ENCODE measurements around the gene CFL1.

CFL1 gene

GRCh38 chr11:65869643-65870306, 11.8 kb upstream of the CFL1 start:
- no peak for DNase-seq

DNA sequence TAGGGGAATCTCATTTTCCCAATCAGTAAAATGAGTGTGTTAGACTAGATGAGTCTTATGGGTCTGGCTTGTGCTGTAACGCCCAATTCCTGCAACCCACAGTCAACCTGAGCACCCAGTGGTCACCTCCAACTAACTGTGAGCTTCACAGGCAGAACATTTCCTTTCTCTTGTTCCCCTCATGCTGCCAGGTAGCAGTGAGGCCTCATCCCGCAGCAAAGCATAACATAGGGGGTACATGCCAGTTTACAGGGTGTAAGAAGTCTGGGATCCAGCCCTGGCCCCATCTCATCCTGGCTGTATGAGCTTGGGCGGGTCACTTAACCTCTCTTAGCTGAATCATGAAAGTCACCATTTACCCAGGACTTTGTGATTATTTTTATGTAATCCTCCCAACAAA, 10.9 kb upstream of the CFL1 start:
- no peak for DNase-seq

DNA sequence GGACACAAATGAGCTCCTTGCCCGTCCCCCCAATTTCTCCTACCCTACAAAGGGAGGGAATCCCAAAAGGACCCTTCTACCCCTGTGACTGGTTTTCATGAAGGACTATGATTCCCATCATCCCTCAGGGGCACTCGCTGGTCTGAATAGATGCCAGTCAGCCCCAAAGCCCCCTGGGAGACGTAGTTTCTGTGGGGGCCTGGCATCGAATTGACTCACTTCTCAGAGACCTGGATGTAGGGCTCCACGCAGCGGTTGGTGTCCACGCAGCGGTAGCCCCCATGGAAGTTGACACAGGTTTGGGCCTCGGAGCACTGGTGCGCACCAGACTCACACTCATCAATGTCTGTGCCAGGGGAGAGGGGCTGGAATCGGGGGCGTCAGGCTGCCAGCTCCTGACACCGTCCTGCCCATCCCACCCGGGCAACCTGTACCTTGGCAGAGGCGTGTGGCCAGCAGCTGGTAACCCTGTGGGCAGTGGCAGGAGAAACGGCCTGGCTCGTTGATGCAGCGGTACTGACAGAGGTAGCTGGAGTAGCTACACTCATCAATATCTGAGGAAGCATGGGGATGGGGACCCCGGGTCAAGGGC, 10.2 kb upstream of the CFL1 start:
- DNase-seq: no peak

GRCh38 chr11:65867284-65868071, 9.5 kb upstream of the CFL1 start:
- no peak for DNase-seq

- no peak for DNase-seq
These were observed 8.7 kb upstream of the CFL1 start for GRCh38 chr11:65866509-65867283.

DNA sequence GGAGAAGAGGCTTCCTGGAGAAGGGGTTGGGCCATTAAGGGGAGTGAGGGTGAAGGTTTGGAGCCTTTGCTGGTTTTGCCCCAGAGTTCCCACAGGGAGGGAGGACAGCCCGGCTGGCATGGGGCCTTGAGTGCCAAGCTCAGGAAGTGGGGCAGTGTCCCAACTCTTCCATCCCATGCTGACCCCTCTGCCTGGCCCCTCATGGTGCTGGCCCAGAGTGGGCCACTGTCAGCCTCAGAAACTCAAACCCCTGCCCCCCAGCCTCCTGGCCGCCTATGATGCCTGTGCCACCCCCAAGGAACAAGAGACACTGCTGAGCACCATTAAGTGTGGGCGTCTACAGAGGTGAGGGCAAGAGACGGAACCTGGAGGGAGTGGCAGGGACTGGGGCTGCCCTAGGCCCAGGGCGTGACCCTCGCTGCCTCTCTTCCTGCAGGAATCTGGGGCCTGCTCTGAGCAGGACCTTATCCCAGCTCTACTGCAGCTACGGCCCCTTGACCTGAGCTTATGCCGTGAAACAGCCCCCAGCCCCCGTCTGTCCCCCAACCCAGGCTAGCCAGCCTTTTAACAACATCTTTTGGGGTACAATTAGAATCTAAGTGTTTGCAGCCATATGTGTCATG, 7.7 kb upstream of the CFL1 start:
- DNase-seq: no peak

GRCh38 chr11:65864706-65865471, 6.9 kb upstream of the CFL1 start:
- no peak for DNase-seq

DNA sequence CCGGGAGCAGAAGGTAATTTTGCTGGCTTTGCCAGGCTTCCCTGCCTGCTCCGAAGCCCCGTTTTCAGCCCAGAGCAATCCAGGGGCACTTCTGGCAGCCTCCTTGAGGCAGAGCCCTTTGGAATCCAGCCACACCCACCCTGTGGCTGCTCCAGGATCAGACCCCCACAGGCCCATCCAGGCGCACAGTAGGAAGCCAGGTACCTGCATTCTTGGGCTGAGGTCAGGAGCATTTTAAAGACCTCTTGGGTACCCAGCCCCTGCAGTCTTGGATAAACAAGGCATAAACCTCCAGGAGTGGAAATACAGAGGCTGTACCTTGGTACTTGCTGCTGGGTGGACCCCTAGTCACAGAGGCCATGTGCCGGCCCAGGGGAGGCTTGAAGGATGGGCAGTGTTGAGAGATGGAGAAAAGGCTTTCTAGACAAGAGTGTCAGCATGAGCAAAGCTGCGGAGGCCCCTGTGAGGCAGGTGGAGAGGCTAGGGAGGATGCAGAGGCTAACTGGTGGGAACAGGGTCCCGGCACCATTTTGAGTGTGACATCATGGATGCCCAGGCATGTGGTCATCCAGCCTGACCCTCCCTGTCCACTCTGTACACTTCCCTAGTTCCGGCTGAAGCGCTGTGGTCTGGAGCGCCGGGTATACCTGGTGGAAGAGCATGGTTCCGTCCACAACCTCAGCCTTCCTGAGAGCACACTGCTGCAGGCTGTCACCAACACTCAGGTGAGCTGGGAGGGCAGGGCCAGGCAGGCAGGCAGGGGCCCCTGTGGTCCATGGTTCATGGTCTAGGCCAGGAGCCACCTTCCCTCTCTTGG, 6.1 kb upstream of the CFL1 start:
- DNase-seq: peak; percentile 2

- peak; percentile 1 for DNase-seq
These were observed 5.2 kb upstream of the CFL1 start for GRCh38 chr11:65862941-65863888.

- peak; percentile 1 for DNase-seq
These were observed 4.3 kb upstream of the CFL1 start for GRCh38 chr11:65862191-65862735.

DNA sequence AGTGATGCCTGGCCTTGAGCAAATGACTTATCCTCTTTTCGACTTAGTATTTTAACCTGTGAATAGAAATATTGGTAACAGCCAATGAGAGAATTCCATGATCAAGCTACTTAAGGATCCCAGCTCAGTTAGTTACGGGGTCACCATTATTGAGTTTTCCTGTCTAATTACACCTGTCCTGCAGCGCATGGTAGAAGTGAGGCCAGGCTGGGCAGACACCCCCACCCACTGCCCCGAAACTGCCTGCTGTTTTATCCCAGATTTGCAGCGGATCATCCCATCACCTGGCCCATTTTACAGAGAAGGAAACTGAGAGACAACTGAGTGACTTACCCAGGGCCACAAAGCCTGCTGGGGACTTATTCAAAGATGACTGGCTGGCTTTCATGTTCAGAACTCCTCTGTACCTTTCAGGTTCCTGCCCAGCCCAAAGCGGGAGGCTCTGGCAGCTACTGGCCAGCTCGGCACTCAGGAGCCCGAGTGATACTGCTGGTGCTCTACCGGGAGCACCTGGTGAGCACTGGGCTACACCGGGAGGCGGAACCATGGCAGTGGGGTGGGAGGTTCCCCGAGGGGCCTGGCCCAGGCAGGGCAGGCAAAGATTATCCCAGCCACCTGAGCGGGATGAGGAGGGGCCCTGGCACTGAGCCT, 3.7 kb upstream of the CFL1 start:
- peak; percentile 2 for DNase-seq

GRCh38 chr11:65861165-65861505, 3.2 kb upstream of the CFL1 start:
- no peak for DNase-seq

- peak; percentile 99 for DNase-seq
These were observed 2.5 kb upstream of the CFL1 start, which contains the start of gene MUS81 for GRCh38 chr11:65860278-65861164. TSS of gene MUS81 (plus strand) at chr11:65860433. CDS start at chr11:65860754, 321 bp downstream.

DNA sequence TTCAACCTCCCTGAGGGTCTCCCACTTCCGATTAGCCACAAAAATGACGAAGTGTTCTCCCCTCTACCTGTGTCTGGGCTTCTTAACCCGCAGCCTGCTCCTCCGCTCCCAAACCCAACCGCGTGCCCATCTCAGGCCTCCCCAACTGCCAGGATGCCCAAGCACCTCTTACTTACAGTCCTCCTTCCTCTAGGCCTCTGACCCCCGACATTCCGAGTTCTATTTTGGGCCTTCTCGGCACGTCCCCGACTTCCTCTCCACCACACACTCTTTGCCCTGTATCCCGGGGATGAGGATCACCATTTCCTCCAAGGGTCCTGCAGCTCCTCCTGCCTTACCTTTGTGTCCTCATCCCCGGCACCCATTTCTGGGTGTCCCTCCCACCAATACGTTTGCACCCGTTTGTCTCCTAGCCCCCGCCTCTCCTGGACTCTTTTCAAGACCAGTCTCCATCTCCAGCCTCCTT, 1.9 kb upstream of the CFL1 start:
- no peak for DNase-seq

GRCh38 chr11:65859095-65859811, 1.3 kb upstream of the CFL1 start:
- DNase-seq: peak; percentile 100

DNA sequence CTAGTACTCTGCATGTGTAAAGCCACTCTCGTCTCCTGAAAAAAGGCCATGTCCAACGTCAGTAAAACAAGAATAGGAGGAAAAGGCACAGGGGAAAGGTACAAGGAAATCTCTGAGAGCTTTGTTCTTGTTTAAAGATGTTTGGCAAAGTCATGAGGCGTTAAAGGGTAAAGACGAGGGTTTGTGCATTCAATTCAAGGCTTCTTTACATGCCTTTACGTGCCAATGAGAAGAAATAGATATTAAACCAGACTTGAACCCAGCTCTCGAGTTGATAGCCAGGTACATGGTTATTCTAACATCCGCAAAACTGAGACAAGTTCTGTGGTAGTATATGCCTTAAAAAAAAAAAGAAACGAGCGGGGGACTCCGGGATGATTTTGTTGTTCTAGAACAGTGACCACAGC, 704 bp upstream of the CFL1 start:
- DNase-seq: no peak

- no peak for DNase-seq
These were observed 504 bp downstream of the CFL1 start for GRCh38 chr11:65857500-65857852.
